T-cell (primary cell): ENCODE data around the gene ZNF503. TPM values are rescaled to one million over a fixed set of nuclear protein-coding genes. Genes with fewer than 3 reads are reported as not detected.

Experiments
- ATAC-seq, 4 experiments: fragments of 200-7000 bp in 3 of 4; fragments of 150-1000 bp in 1 of 4; cut with Tn5 transposase; replicated peaks in 1 of 4; 1 replicate in 3 of 4; 2 replicates in 1 of 4; pipeline ENCODE4 v1.10.0; 2021; ENCODE audit warnings: moderate library complexity in 3 of 4, mild to moderate bottlenecking in 2 of 4, moderate number of reproducible peaks in 1 of 4
- CTCF ChIA-PET, 2 donors: fragments of 300-600 bp; sonication (Branson Sonifier 250); formaldehyde crosslinking; loops; one replicate each; lab custom pipeline; 2022; ENCODE audit warnings: antibody characterized with exemption in 2 of 2; lab: Charles Lee
- POLR2A ChIA-PET, 2 donors: fragments of 300-600 bp; sonication (Branson Sonifier 250); formaldehyde crosslinking; loops; one replicate each; lab custom pipeline; 2022; ENCODE audit warnings: antibody characterized with exemption in 2 of 2; lab: Charles Lee
- DNase-seq, 35 experiments: peaks; one replicate each; pipeline versions ENCODE4 v3.0.0 to v3.0.0-alpha.2; 2013 to 2023
- H3K27ac ChIP-seq: one replicate; pipeline ENCODE4 v1.5.1; 2013; ENCODE audit warnings: low read length
- H3K27me3 ChIP-seq, 2 experiments: replicated peaks in 1 of 2; 1 replicate in 1 of 2; 2 replicates in 1 of 2; pipeline versions ENCODE4 v1.6.1 to v1.7.0; 2013; ENCODE audit warnings: low read length in 1 of 2, mixed read lengths in 1 of 2; ENCODE audit not compliant: control insufficient read depth in 2 of 2, insufficient read depth in 2 of 2; ENCODE audit errors: extremely low read depth in 1 of 2
- H3K36me3 ChIP-seq, 2 donors: 1 replicate in 1 of 2; 2 replicates in 1 of 2; pipeline versions ENCODE4 v1.6.1 to v1.7.0; 2013; ENCODE audit warnings: low read length in 1 of 2; ENCODE audit not compliant: control insufficient read depth in 2 of 2, insufficient read depth in 1 of 2; ENCODE audit errors: extremely low read depth in 1 of 2
- H3K4me1 ChIP-seq, 2 experiments: 1 replicate in 1 of 2; 2 replicates in 1 of 2; pipeline versions ENCODE4 v1.6.1 to v1.7.0; 2013; ENCODE audit warnings: low read length in 2 of 2, mixed read lengths in 1 of 2; ENCODE audit not compliant: insufficient read depth in 2 of 2, control insufficient read depth in 1 of 2; ENCODE audit errors: extremely low read depth in 1 of 2
- H3K4me3 ChIP-seq, 2 donors: 1 replicate in 1 of 2; 2 replicates in 1 of 2; pipeline versions ENCODE4 v1.5.1 to v1.7.0; 2013; ENCODE audit warnings: mild to moderate bottlenecking in 2 of 2, low read length in 1 of 2, moderate library complexity in 1 of 2; ENCODE audit not compliant: control insufficient read depth in 1 of 2; ENCODE audit errors: extremely low read depth in 1 of 2
- H3K9me3 ChIP-seq: 2 replicates; pipeline ENCODE4 v1.7.0; 2013
- H3K27ac Mint-ChIP-seq, 2 donors: one replicate each; pipeline ENCODE4 v1.8.0; 2020 to 2021; ENCODE audit warnings: mild to moderate bottlenecking in 2 of 2, mixed read lengths in 2 of 2
- H3K27me3 Mint-ChIP-seq, 2 donors: one replicate each; pipeline ENCODE4 v1.8.0; 2021 to 2022; ENCODE audit warnings: mixed read lengths in 2 of 2
- H3K36me3 Mint-ChIP-seq: one replicate; pipeline ENCODE4 v1.8.0; 2021; ENCODE audit warnings: mixed read lengths
- H3K4me1 Mint-ChIP-seq, 3 donors: one replicate each; pipeline ENCODE4 v1.8.0; 2020 to 2022; ENCODE audit warnings: mixed read lengths in 3 of 3, mild to moderate bottlenecking in 1 of 3
- H3K4me3 Mint-ChIP-seq, 3 donors: one replicate each; pipeline ENCODE4 v1.8.0; 2020 to 2022; ENCODE audit warnings: mild to moderate bottlenecking in 3 of 3, mixed read lengths in 3 of 3, moderate library complexity in 3 of 3
- H3K9me3 Mint-ChIP-seq, 3 donors: one replicate each; pipeline ENCODE4 v1.8.0; 2020 to 2022; ENCODE audit warnings: mixed read lengths in 3 of 3
- WGBS: methylation state at CpG from one replicate; pipeline ENCODE4 v1.1.5; 2013; ENCODE audit warnings: missing lambda C conversion rate; ENCODE audit not compliant: insufficient coverage; 5-methylcytosine and 5-hydroxymethylcytosine counted together
- total RNA-seq, 35 experiments: library from RNA in 6 of 35; stranded (reverse) in 6 of 35; fragments of 120-200 nt in 1 of 35; gene quantifications; one replicate each; pipeline versions ENCODE4 v1.2.1 to v1.2.4 and lab custom pipeline; 2013 to 2026

ZNF503 gene
- total RNA-seq, 5 donors from 2014 or later (not counting 1 experiment from before 2014, with no cell fraction given) = 0.16 to 0.38 (median 0.30) TPM; not detected in 1

- H3K4me3 Mint-ChIP-seq = no peak overlapping the region
- no peaks in the 10 kb centered on the region for H3K36me3 ChIP-seq
- ChIA-PET CTCF (no interaction called here), POLR2A (no interaction called here)
- 86% methylated on average over 7 of the region's 8 CpGs for WGBS
- no peak overlapping the region for H3K4me3 ChIP-seq
- H3K9me3 Mint-ChIP-seq = no peaks in the 10 kb centered on the region
- H3K27me3 ChIP-seq = peaks cover 0 to 23% of the 10 kb centered on the region in 2 experiments
- no peak overlapping the region for H3K27ac ChIP-seq
- H3K4me1 ChIP-seq = no peaks in the 10 kb centered on the region
- no peaks in the 10 kb centered on the region for H3K9me3 ChIP-seq
- H3K4me1 Mint-ChIP-seq = no peaks in the 10 kb centered on the region
- peaks cover 38 to 39% of the 10 kb centered on the region in 2 donors for H3K27me3 Mint-ChIP-seq
- H3K36me3 Mint-ChIP-seq = no peaks in the 10 kb centered on the region
- no peak for ATAC-seq
- H3K27ac Mint-ChIP-seq = peak overlapping the region in 1 of 2 donors; percentile 9
- no peak for DNase-seq
These were observed 17.1 kb upstream of the ZNF503 start for GRCh38 chr10:75418712-75419111.

- Mint-ChIP-seq H3K9me3 (no peaks in the 10 kb centered on the region), H3K36me3 (no peaks in the 10 kb centered on the region), H3K27ac (no peak overlapping the region), H3K4me1 (no peaks in the 10 kb centered on the region), H3K4me3 (no peak overlapping the region), H3K27me3 (peaks cover 35 to 41% of the 10 kb centered on the region in 2 donors)
- no peak for DNase-seq
- H3K27me3 ChIP-seq = peaks cover 0 to 23% of the 10 kb centered on the region in 2 experiments
- H3K4me3 ChIP-seq = no peak overlapping the region
- CTCF ChIA-PET = no interaction called here
- no peaks in the 10 kb centered on the region for H3K4me1 ChIP-seq
- H3K9me3 ChIP-seq = no peaks in the 10 kb centered on the region
- POLR2A ChIA-PET = no interaction called here
- H3K27ac ChIP-seq = no peak overlapping the region
- no peak for ATAC-seq
- 67% methylated on average over 2 of the region's 4 CpGs for WGBS
- no peaks in the 10 kb centered on the region for H3K36me3 ChIP-seq
These were observed 16.7 kb upstream of the ZNF503 start for GRCh38 chr10:75418293-75418692.

GRCh38 chr10:75417522-75417927 is 16.0 kb upstream of the ZNF503 start:
- DNase-seq (no peak), ATAC-seq (no peak)
- Histone ChIP-seq H3K4me1 (no peaks in the 10 kb centered on the region), H3K36me3 (no peaks in the 10 kb centered on the region), H3K27me3 (peaks cover 0 to 23% of the 10 kb centered on the region in 2 experiments), H3K4me3 (no peak overlapping the region), H3K9me3 (no peaks in the 10 kb centered on the region), H3K27ac (no peak overlapping the region)
- H3K27ac Mint-ChIP-seq = no peak overlapping the region
- no peak overlapping the region for H3K4me3 Mint-ChIP-seq
- POLR2A ChIA-PET = no interaction called here
- CTCF ChIA-PET = no interaction called here
- no peaks in the 10 kb centered on the region for H3K36me3 Mint-ChIP-seq
- H3K27me3 Mint-ChIP-seq = peaks cover 34 to 42% of the 10 kb centered on the region in 2 donors
- no peaks in the 10 kb centered on the region for H3K4me1 Mint-ChIP-seq
- no CpG with 5 or more reads among the region's 5 CpGs for WGBS
- H3K9me3 Mint-ChIP-seq = no peaks in the 10 kb centered on the region

- Histone ChIP-seq H3K9me3 (no peaks in the 10 kb centered on the region), H3K4me1 (peaks cover 0 to 4% of the 10 kb centered on the region in 2 experiments), H3K36me3 (no peaks in the 10 kb centered on the region), H3K27ac (no peak overlapping the region), H3K27me3 (peaks cover 0 to 35% of the 10 kb centered on the region in 2 experiments), H3K4me3 (no peak overlapping the region)
- peaks cover 57 to 62% of the 10 kb centered on the region in 2 donors for H3K27me3 Mint-ChIP-seq
- no peak overlapping the region for H3K27ac Mint-ChIP-seq
- no CpG with 5 or more reads among the region's 1 CpG for WGBS
- H3K4me3 Mint-ChIP-seq = no peak overlapping the region
- H3K9me3 Mint-ChIP-seq = no peaks in the 10 kb centered on the region
- no peak for ATAC-seq
- POLR2A ChIA-PET = no interaction called here
- no peaks in the 10 kb centered on the region for H3K36me3 Mint-ChIP-seq
- no peak for DNase-seq
- peaks cover 0 to 9% (median 5%) of the 10 kb centered on the region in 3 donors for H3K4me1 Mint-ChIP-seq
- CTCF ChIA-PET = no interaction called here
These were observed 13.0 kb upstream of the ZNF503 start for GRCh38 chr10:75414527-75414926.

GRCh38 chr10:75410132-75411005 is 8.8 kb upstream of the ZNF503 start:
- POLR2A ChIA-PET = no interaction called here
- Mint-ChIP-seq H3K4me1 (peaks cover 18 to 28% (median 25%) of the 10 kb centered on the region in 3 donors), H3K4me3 (peak overlapping the region; percentile 69 to 80 (median 77))

GRCh38 chr10:75408911-75409885 is 7.6 kb upstream of the ZNF503 start:
- no peaks in the 10 kb centered on the region for H3K36me3 ChIP-seq
- Mint-ChIP-seq H3K27me3 (peaks cover 53 to 65% of the 10 kb centered on the region in 2 donors), H3K4me3 (peak overlapping the region; percentile 69 to 80 (median 77)), H3K36me3 (no peaks in the 10 kb centered on the region), H3K27ac (no peak overlapping the region), H3K9me3 (no peaks in the 10 kb centered on the region), H3K4me1 (peaks cover 19 to 29% (median 25%) of the 10 kb centered on the region in 3 donors)
- POLR2A ChIA-PET = no interaction called here
- peak overlapping the region; percentile 47 to 71 for H3K4me3 ChIP-seq
- H3K27ac ChIP-seq = no peak overlapping the region
- ATAC-seq = peak; percentile 67 to 85 (median 70)
- peaks cover 0 to 61% of the 10 kb centered on the region in 2 experiments for H3K27me3 ChIP-seq
- peaks cover 0 to 30% of the 10 kb centered on the region in 2 experiments for H3K4me1 ChIP-seq
- DNase-seq = peak in 12 of 35 experiments; percentile 11 to 38 (median 24)
- no peaks in the 10 kb centered on the region for H3K9me3 ChIP-seq
- CTCF ChIA-PET = no interaction called here
- 3% methylated on average over 68 of the region's 76 CpGs for WGBS

More at GRCh38 chr10:75410132-75411005, 8.8 kb upstream of the ZNF503 start:
- ATAC-seq (no peak), DNase-seq (no peak)
- H3K9me3 Mint-ChIP-seq = no peaks in the 10 kb centered on the region
- H3K27ac Mint-ChIP-seq = no peak overlapping the region
- H3K27me3 ChIP-seq = peaks cover 0 to 56% of the 10 kb centered on the region in 2 experiments
- H3K4me1 ChIP-seq = peaks cover 0 to 28% of the 10 kb centered on the region in 2 experiments
- H3K27me3 Mint-ChIP-seq = peaks cover 57 to 62% of the 10 kb centered on the region in 2 donors
- peak overlapping the region in 1 of 2 donors; percentile 71 for H3K4me3 ChIP-seq
- no peaks in the 10 kb centered on the region for H3K9me3 ChIP-seq
- H3K36me3 Mint-ChIP-seq = no peaks in the 10 kb centered on the region
- CTCF ChIA-PET = no interaction called here
- no peaks in the 10 kb centered on the region for H3K36me3 ChIP-seq
- WGBS = 91% methylated on average over 5 of the region's 10 CpGs
- no peak overlapping the region for H3K27ac ChIP-seq
